Measurements from ENCODE around the gene GULP1.

GRCh38 chr2:188477564-188478103 is 186.0 kb downstream of the GULP1 start:
- TF ChIP-seq EZH2 (IDR thresholded peaks at IDR 0.05) (no peak), JUND (IDR thresholded peaks at IDR 0.05) (no peak), TCF7L2 (IDR thresholded peaks at IDR 0.05; ENCODE audit: borderline replicate concordance, extremely low read depth, insufficient read depth, insufficient read length) (no peak), CBX3 (IDR thresholded peaks at IDR 0.05; ENCODE audit: low read depth) (no peak), CTCF (IDR thresholded peaks at IDR 0.05 in 2 of 3, conservative IDR thresholded peaks at IDR 0.05 in 1 of 3; ENCODE audit: borderline replicate concordance in 1 of 3, insufficient read depth in 1 of 3, low read depth in 2 of 3, low read length in 2 of 3) (no peak), EGR1 (IDR thresholded peaks at IDR 0.05; ENCODE audit: low read depth) (no peak), POLR2A (IDR thresholded peaks at IDR 0.05; ENCODE audit: borderline replicate concordance, extremely low read depth, insufficient read depth, insufficient read length) (no peak), RAD21 (IDR thresholded peaks at IDR 0.05; ENCODE audit: low read depth) (no peak), SIN3A (IDR thresholded peaks at IDR 0.05; ENCODE audit: low read depth) (no peak)
